IPS DF 19.7 (cell line): Measurements from ENCODE around the gene CCDC61.

Experiments
- DNase-seq: peaks from one replicate; pipeline ENCODE4 v3.0.0-alpha.2; 2013; ENCODE audit warnings: low read depth, low spot score

The CCDC61 gene

DNA sequence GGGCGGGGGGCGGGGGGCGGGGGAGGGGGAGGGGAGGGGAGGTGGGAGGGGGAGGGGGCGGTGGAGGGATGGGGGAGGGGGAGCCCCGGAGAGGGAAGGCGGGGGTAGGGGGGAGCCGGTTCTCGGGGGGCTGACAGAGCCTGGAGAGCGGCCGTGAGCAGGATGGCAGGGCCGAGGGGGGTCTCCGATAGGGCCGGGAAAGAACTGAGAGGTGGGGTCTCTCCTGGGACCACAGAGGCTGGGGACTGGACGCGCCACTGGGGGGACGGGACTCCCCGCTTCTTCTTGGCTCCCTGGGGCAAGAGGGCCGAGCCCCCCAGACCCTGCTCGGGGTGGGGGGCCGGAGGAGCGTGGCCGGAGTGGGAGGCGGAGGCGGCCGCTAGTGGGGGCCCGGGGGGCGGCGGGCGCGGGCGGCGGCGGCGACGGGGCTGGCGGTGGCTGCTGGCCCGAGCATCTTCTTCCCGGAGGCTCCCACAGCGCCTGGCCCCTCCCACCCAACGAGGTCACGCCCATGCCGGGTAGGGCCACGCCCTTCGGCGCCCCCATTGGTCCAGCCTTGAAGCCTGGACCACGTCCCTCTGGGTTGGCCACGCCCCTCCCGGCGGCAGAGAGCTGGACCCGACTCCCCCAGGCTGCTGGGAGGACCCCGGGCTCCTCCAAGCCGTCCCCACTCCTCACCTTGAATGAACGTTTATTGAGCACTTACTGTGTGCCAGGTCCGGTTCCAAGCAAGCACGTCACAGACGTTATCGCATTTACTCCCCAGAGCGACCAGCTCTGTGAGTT, 21.5 kb upstream of the CCDC61 start, which contains the start of gene NOVA2:
Gene NOVA2 (minus strand): TSS at position 313 of the 786 bp plus-strand sequence. CDS start 514 bp downstream, outside the sequence.
- no peak for DNase-seq

DNA sequence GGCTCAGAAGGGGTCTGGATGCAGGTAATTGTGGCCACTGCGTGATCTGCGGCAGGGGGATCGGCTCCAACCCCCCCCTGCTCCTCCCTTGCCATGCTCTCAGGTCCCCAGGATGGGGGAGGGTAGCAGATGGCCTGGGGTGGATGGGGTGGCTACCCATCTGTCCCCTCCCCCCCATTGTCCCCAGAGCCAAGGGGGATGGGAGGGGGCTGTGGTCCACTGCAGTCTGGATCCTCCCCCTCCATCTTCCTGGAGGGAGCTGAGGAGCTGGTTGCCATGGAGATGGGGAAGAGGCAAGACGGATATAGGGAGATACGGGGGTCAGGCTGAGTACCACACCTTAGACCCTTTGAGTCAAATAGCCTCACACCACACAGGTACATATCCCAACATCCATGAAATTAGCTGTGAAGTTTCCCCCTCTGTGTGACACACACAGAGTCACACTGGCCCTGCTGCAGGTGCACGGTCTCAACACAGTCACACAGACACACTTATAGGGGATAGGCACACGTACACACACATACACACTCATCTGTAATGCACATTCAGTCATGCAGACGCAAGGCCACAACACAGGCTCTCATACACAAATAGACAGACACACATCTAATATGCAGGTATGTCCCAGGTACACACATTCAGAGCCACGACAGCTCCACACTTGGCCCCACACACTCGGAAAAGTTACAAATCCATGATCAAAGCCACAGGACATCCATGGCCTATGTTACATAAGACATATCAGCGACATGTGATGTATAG, 19.8 kb upstream of the CCDC61 start:
- DNase-seq: no peak

DNA sequence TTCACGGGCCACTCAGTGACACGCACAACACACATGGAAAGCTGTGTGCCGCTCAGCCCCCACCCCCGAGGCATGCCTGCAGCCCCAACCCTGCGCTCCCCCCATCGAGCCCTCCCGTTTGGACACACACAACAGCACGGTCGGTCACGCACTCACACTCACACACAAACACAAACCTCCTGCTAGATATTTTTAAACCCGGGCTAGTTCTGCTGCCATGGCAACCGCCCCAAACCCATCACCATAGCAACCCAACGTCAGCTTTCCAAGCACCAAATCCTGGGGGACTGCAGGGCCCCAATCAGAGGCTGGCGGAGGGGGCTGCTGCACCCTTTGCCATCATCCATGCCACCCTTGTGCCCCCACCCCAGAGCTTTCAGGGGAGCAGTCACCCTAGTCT, 19.1 kb upstream of the CCDC61 start:
- DNase-seq: no peak

DNA sequence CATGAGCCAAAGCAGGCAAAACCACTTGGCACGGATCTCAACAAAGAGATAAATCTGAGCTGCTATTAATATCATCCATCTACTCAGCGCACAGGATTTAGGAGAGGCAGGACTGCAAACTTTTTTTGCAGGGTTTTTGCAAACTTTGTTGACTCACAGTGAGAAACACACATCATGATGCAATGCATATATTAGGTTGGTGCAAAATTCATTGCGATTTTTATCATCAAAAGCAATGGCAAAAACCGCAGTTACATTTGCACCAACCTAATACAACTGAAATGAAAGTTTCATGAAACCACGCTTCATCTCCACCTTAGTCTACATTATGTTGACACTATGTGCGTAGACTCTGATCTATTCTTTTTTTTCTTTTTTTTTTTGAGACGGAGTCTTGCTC, 17.1 kb upstream of the CCDC61 start:
- no peak for DNase-seq

DNA sequence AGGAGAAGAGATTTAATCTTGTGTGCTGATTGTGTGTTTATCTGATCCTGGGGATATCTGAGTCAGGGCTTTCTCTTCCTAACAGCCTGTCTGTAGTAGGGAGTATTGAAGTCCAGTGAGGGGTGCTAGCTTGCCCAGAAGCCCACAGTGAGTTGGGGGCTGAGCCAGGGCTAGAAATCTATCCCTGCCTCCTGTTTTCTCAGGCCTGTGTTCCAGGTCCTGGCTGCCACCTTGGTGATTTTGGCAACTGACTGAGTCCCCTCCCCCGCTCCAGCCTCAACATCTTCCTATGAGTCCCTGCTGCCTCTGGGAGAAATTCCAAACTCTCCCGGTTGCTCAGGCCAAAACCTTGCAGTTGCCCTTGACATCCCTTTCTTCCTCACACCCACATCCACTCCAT, 13.9 kb upstream of the CCDC61 start:
- no peak for DNase-seq

DNA sequence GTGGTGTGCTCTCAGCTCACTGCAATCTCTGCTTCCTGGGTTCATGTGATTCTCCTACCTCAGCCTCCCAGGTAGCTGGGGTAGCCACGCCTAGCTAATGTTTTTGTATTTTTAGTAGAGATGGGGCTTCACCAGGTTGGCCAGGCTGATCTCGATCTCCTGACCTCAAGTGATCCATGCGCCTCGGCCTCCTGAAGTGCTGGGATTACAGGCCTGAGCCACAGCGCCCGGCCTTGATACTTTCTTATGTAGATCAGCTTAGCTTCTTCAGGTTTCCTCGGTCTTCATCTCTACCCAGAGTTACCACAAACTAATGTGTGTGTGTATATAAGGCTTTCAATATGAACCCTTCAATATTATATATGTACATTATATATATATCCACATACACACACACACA, 9.9 kb upstream of the CCDC61 start:
- no peak for DNase-seq

DNA sequence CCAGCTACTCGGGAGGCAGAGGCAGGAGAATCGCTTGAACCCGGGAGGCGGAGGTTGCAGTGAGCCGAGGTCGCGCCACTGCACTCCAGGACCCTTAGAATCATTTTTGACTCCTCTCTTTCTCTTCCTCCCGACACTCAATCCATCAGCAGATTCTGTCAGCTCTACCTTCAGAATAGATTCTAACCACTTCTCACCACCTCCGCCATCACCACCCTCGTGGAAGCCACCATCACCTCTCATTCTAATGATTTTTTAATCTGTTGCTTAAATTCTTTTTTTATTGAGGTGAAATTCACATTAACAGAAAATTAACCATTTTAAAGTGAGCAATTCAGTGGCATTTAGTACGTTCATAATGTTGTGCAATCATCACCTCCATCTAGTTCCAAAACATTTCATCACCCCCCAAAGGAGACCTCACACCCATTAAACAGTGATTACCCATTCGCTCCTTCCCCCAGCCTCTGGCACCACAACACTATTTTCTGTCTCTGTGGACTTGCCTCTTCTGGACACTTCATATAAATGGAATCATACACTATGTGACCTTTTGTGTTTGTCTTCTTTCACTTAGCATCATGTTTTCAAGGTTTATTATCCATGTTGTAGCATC, 5.0 kb upstream of the CCDC61 start:
- no peak for DNase-seq

DNA sequence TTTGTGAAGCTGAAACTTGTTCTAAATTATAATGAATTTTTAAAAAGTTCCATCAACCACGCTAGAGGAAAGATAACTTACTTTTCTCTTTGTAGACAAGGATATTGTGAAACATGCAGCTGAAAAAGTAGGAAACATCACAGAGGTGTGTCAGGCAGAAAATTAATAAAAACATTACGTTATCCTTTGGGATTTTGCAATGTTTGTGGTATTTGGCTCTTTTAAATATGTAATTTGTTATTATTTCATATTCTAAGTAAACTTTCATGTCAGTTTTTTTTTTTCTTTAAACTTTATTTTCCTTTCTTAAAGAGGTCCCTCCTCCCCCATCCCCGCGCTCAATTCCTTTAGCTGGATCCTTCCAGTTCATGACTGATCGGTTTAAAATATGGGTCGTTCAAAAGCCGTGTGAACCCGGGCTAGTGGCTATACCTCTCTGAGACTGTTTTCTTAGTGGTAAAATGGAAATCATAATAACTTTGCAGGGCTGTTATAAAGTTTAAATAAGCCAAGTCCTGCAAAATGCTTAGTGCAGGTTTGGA, 740 bp upstream of the CCDC61 start:
- no peak for DNase-seq

DNA sequence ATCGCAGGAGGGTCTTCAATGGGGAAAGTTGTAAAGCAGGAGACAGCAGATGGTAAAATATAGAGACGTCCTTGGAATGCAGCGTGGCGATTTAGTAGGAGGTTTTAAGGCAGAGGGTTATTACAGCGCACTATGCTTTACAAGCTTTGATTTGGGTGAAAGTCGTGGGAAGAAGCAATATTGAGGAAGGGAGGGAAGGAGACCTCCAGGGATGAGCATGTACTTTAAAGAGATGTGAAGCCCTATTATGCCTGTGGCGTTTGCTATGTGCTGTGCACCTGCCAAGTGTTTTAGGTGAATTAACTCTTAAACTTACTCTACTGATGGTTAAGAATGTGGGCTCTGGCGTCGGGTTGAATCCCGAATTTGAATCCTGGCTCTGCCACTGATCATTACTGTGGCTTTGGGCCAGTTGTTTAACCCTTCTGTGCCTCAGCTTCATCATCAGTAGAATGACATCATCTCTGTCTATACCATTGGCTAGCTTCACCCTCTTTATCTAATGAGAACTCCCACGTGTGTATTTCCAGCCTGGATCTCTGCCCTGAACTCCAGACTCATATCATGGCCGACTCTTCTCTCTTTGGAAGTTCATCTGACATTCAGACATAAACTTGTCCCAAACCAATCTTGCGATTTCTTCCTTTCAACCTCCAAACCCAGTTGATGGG, 583 bp downstream of the CCDC61 start:
- no peak for DNase-seq

DNA sequence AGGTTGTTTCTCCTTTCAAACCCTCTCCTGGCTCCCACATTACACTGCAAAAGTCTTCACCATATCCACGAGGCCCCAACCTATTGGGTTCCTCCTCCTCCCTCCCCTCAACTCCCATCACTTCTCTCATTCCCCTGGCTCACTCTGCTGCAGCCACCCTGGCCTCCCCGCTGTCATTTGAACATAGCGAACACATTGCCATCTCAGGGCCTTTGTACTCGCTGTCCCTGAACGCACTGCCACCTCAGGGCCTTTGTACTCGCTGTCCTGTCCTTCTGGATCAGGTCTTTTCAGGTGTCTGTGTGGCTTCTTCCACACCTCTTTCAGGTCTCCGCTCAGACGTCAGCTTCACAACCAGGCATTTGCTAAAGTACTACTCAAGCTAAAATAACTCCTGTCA, 1.7 kb downstream of the CCDC61 start:
- DNase-seq: no peak

DNA sequence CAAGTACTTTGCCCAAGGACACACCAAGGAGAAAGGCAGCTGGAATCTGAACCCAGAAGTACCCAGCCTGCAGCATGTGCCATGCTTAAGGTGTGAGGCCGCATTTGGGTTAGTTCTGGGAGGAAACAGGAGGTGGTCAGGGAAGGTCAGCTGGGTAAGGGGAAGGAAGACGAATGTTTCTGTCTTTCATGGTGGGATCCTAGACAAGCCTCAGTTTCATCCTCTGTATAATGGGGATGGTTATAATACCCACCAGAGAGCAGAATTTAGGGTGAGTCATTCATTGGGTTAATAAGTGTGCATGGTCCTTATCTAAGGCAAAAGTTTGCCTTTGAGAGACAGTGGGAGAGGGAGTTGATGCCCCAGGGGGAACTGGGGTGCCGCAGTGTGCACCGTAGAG, 3.6 kb downstream of the CCDC61 start:
- DNase-seq: no peak

DNA sequence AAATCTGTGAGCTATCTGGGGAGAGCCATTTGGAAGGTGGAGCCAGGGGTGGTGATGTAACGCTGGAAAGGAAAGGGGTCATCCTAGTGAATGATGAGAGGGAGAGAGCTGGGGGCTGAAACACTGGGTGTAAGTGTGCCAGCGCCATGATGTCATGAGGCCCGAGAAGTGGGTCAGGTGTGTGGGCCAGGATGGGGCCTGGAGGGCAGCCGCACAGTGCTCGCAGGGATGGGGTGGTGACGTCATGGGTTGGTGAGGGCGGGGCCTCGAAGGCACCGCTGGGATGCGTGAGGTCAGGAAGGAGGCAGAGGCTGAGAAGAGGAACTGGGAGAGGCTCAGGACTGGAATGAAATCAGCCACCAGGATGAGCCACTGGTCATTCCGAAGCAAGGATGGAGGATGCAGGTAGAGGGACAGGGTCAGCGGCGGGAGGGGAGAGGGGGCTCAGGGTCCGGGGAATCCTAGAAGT, 4.4 kb downstream of the CCDC61 start:
- DNase-seq: no peak

DNA sequence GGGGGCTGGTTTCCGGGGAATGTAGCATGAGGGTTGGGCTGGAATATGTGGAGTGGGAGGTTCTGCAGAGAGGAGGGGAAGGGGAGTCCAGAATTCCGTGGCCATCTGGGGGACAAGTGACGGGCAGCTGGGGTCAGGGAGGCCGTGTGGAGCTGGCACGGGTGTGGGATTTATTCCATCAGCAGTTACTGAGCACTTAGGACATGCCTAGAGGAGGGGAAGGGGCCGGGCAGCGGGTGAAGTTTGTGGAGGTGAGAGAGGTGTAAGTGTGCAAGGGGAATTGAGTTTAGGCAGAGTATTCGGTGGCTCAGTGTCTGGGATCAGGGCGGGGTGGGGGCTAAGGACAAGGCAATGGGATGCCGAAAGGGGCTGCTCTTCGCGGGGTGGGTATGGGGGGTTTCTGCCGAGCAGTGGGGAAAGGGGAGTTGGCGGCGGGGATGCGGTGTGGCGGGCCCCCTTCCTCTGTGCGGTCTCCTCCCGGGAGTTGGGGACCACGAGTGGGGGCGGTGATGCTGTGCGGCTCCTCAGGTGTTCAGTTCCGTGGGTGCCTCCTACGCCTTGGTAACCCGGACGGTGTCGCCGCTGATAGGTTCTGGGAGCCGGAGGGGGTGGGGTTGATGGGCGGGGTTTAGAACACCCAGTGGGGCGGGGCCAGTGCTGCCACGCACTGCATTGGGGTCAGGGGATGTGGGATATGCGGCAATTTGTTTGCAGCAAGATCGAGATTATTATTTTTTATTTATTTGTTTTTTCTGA, 5.4 kb downstream of the CCDC61 start:
- no peak for DNase-seq

DNA sequence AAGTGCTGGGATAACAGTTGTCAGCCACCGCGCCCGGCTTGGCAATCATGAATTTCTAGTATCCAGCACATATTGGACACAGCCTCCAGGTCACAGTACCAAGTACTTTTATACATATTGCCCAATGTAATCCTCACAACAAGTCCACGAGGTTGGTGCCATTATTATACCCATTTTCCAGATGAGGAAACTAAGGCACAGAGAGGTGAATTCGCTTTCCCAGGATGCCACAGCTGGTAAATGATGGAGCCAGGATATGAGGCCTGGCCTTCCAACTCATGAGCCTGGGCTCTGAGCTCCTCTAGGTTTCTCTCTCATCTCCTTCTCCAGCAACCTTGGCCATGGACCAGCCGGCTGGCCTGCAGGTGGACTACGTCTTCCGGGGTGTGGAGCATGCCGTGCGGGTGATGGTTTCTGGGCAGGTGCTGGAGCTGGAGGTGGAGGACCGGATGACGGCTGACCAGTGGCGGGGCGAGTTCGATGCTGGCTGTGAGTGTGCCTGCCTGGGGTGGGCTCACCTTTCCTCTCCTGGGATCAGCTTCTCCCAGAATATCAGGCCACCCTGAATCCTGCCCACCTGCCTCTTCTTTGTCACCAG, 7.5 kb downstream of the CCDC61 start:
- DNase-seq: no peak

DNA sequence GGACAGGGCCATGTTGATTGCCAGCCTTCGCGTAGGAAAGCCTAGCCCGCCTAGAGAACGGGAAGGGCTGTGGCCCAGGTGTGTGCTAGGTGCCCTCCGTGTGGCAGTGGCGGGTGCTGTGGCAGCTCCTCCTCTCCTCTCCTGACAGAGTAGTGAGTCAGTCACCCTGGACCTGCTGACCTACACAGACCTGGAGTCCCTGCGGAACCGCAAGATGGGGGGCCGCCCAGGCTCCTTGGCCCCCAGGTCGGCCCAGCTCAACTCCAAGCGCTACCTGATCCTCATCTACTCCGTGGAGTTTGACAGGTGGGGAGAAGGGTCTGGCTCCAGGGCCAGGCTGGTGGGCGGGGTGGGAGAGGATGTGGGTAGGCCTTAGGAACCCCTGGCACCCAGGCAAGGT, 11.1 kb downstream of the CCDC61 start:
- no peak for DNase-seq

DNA sequence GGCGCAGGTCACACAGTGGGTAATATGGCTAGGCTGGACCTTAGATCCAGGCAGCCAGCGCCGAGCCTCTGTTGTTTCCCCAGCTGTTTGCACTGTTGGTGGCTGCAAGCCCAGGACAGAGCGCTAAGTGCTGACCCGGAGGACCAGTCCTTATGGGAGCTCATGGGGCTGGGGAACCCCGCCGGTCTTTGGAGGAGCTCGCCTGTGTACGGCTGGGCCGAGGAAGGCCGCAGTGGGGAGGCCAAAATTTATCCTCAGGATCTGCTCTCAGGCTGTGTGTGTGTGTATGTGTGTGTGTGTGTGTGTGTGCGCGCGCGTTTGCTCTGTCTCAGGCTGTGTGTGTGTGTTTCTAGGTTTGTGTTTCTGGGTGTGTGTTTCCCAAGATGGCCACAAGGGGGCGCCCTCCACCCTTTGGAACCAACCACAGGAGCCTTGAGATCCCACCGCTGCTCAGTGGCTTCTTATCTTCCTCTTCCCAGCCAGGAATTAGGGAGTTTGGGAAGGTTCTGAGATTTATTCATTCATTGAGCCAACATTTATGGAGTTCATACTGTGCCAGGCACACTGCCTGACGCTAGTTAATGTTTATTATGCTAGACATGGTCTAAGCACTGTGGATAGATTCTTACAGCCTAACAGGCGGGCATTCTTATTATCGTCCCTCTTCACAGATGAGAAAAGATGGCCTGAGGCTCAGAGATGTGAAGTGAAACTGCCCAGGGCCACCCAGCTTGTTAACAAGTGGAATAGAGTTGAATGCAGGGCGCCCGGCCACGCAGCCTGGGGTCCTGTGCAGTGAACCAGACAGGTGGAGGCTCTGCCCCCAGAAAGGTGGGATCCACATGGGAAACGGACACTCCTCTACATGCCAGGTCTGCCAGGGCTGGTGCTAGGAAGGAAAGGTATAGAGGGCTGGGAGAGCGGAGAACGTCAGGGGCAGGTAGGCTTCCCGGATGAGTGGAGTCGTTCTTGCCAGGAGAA, 14.6 kb downstream of the CCDC61 start:
- DNase-seq: no peak

DNA sequence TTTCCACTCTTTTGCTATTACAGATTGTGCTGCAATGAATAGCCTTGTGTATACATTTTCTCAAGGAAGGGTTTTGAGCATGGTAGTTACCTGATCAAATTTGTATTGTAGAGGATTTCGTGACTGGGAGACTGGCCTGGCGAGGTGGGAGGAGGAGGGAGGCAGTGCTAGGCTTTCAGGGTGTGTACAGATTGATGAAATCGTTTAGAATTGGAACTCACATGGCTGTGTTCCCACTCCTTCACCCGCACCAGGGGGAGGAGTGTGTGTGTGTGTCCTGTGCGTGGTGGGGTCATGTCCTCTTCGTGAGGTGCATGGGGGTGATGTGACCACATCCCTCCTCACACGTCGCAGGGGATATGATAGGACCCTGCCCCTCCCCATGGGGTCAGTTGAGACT, 19.3 kb downstream of the CCDC61 start:
- no peak for DNase-seq

DNA sequence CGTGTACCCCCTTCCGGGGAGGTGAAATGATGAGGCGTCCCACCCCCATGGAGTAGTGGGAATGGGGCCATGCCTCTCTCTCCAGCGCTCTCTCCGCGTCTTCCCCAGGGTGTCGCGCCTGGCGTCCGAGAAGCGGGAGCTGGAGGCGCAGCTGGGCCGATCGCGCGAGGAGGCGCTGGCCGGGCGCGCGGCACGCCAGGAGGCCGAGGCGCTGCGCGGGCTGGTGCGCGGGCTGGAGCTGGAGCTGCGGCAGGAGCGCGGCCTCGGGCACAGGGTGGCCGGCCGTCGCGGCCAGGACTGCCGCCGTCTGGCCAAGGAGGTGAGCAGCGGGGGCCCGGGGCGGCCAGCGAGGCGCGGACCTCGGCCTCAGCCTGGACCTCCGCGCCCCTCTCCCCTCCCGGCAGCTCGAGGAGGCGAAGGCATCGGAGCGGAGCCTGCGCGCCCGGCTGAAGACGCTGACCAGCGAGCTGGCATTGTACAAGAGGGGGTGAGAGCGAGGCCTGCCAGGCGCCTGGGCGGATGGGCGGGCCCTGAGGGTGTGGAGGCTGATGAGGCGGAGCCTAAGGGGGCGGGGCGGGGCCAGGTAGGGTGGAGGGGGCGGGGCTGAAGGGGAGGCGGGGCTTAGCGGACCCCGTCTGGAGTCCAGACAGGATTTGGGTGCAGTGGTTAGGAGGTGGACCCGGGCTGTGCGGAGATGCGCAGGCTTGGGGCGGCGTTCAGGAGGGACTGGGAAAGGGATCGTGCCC, 19.8 kb downstream of the CCDC61 start:
- DNase-seq: no peak
